Activated naive CD4-positive, alpha-beta T cell treated with anti-CD3 and anti-CD28 coated beads, Interleukin-2, amount 10 ng/mL, durations not matched to agents 7 days and 5 days (primary cell): ENCODE results near the gene MTREX.

Experiments
- CTCF ChIA-PET: fragments of 350-600 bp; sonication (Branson Sonifier 250); formaldehyde crosslinking; loops from one replicate; lab custom pipeline; 2021; ENCODE audit warnings: antibody characterized with exemption; lab: Charles Lee
- DNase-seq: peaks from one replicate; pipeline ENCODE4 v3.0.0-alpha.2; 2020
- H3K27ac Mint-ChIP-seq: one replicate; pipeline ENCODE4 v1.8.0; 2021; ENCODE audit warnings: mild to moderate bottlenecking, moderate library complexity, mixed read lengths
- H3K27me3 Mint-ChIP-seq: one replicate; pipeline ENCODE4 v1.8.0; 2021; ENCODE audit warnings: mild to moderate bottlenecking, mixed read lengths
- H3K36me3 Mint-ChIP-seq: one replicate; pipeline ENCODE4 v1.8.0; 2021; ENCODE audit warnings: mixed read lengths
- H3K4me1 Mint-ChIP-seq: one replicate; pipeline ENCODE4 v1.8.0; 2021; ENCODE audit warnings: mixed read lengths
- H3K4me3 Mint-ChIP-seq: one replicate; pipeline ENCODE4 v1.8.0; 2021; ENCODE audit warnings: mild to moderate bottlenecking, moderate library complexity, mixed read lengths
- H3K9me3 Mint-ChIP-seq: one replicate; pipeline ENCODE4 v1.8.0; 2021; ENCODE audit warnings: mixed read lengths

Gene MTREX

GRCh38 chr5:55338092-55338613, 30.4 kb downstream of the MTREX start:
- no peak for DNase-seq
- H3K4me3 Mint-ChIP-seq: no peak overlapping the region
- no peak overlapping the region for H3K27ac Mint-ChIP-seq
- H3K4me1 Mint-ChIP-seq: peaks cover 14% of the 10 kb centered on the region
- no peaks in the 10 kb centered on the region for H3K9me3 Mint-ChIP-seq
- H3K36me3 Mint-ChIP-seq: peaks cover 28% of the 10 kb centered on the region
- no peaks in the 10 kb centered on the region for H3K27me3 Mint-ChIP-seq
- CTCF ChIA-PET: no interaction called here

GRCh38 chr5:55338810-55339243, 31.0 kb downstream of the MTREX start:
- Mint-ChIP-seq H3K27me3 (no peaks in the 10 kb centered on the region), H3K4me3 (no peak overlapping the region), H3K36me3 (peaks cover 31% of the 10 kb centered on the region), H3K4me1 (peaks cover 14% of the 10 kb centered on the region), H3K27ac (peak overlapping the region; percentile 45), H3K9me3 (no peaks in the 10 kb centered on the region)
- no peak for DNase-seq
- CTCF ChIA-PET: interaction anchor here (0.6 kb wide), 1 partner anchor 855 kb away, joined by 3 read pairs; no protein-coding TSS in a partner anchor

GRCh38 chr5:55343107-55343506, 35.3 kb downstream of the MTREX start:
- peaks cover 47% of the 10 kb centered on the region for H3K36me3 Mint-ChIP-seq
- no peak overlapping the region for H3K4me3 Mint-ChIP-seq
- peaks cover 14% of the 10 kb centered on the region for H3K4me1 Mint-ChIP-seq
- no peak for DNase-seq
- H3K27me3 Mint-ChIP-seq: no peaks in the 10 kb centered on the region
- no peak overlapping the region for H3K27ac Mint-ChIP-seq
- CTCF ChIA-PET: interaction anchor here (0.6 to 2.7 kb wide), 6 partner anchors 11 to 349 kb away, joined by 3 to 14 read pairs (median 4); no protein-coding TSS in a partner anchor
- H3K9me3 Mint-ChIP-seq: peaks cover 3% of the 10 kb centered on the region

GRCh38 chr5:55343609-55344008, 35.8 kb downstream of the MTREX start:
- Mint-ChIP-seq H3K27ac (no peak overlapping the region), H3K36me3 (peaks cover 52% of the 10 kb centered on the region), H3K27me3 (no peaks in the 10 kb centered on the region), H3K4me1 (peaks cover 10% of the 10 kb centered on the region), H3K4me3 (no peak overlapping the region), H3K9me3 (peaks cover 3% of the 10 kb centered on the region)
- CTCF ChIA-PET: interaction anchor here (0.6 to 2.7 kb wide), 7 partner anchors 11 to 1071 kb away, joined by 3 to 14 read pairs (median 3); no protein-coding TSS in a partner anchor
- DNase-seq: no peak

GRCh38 chr5:55344392-55344992, 36.7 kb downstream of the MTREX start:
- Mint-ChIP-seq H3K36me3 (peaks cover 53% of the 10 kb centered on the region), H3K27me3 (no peaks in the 10 kb centered on the region), H3K4me1 (peaks cover 6% of the 10 kb centered on the region), H3K27ac (no peak overlapping the region), H3K4me3 (no peak overlapping the region), H3K9me3 (peaks cover 3% of the 10 kb centered on the region)
- CTCF ChIA-PET: interaction anchor here (0.9 to 2.7 kb wide), 2 partner anchors 347 to 357 kb away, joined by 3 to 14 read pairs; no protein-coding TSS in a partner anchor
- DNase-seq: peak; percentile 77

GRCh38 chr5:55345327-55345726, 37.5 kb downstream of the MTREX start:
- no peaks in the 10 kb centered on the region for H3K27me3 Mint-ChIP-seq
- CTCF ChIA-PET: interaction anchor here (0.7 kb wide), 1 partner anchor 17 kb away, joined by 3 read pairs; no protein-coding TSS in a partner anchor
- DNase-seq: no peak
- no peak overlapping the region for H3K4me3 Mint-ChIP-seq
- peaks cover 3% of the 10 kb centered on the region for H3K9me3 Mint-ChIP-seq
- peaks cover 58% of the 10 kb centered on the region for H3K36me3 Mint-ChIP-seq
- no peak overlapping the region for H3K27ac Mint-ChIP-seq
- H3K4me1 Mint-ChIP-seq: peaks cover 6% of the 10 kb centered on the region

- no peak for DNase-seq
- no peaks in the 10 kb centered on the region for H3K27me3 Mint-ChIP-seq
These were observed 40.0 kb downstream of the MTREX start for GRCh38 chr5:55347786-55348185.

GRCh38 chr5:55350754-55351153, 43.0 kb downstream of the MTREX start:
- peaks cover 3% of the 10 kb centered on the region for H3K9me3 Mint-ChIP-seq
- no peaks in the 10 kb centered on the region for H3K27me3 Mint-ChIP-seq
- no peak overlapping the region for H3K27ac Mint-ChIP-seq
- CTCF ChIA-PET: no interaction called here
- H3K36me3 Mint-ChIP-seq: peaks cover 57% of the 10 kb centered on the region
- H3K4me1 Mint-ChIP-seq: peaks cover 4% of the 10 kb centered on the region
- DNase-seq: no peak
- no peak overlapping the region for H3K4me3 Mint-ChIP-seq

More at GRCh38 chr5:55347786-55348185, 40.0 kb downstream of the MTREX start:
- CTCF ChIA-PET: interaction anchor here (2.2 kb wide), 1 partner anchor 344 kb away, joined by 6 read pairs; no protein-coding TSS in a partner anchor
- peaks cover 61% of the 10 kb centered on the region for H3K36me3 Mint-ChIP-seq
- no peak overlapping the region for H3K4me3 Mint-ChIP-seq
- peaks cover 6% of the 10 kb centered on the region for H3K4me1 Mint-ChIP-seq
- peaks cover 3% of the 10 kb centered on the region for H3K9me3 Mint-ChIP-seq
- H3K27ac Mint-ChIP-seq: no peak overlapping the region

GRCh38 chr5:55356896-55357295, 49.1 kb downstream of the MTREX start:
- H3K27ac Mint-ChIP-seq: no peak overlapping the region
- peaks cover 49% of the 10 kb centered on the region for H3K36me3 Mint-ChIP-seq
- no peak overlapping the region for H3K4me3 Mint-ChIP-seq
- no peaks in the 10 kb centered on the region for H3K4me1 Mint-ChIP-seq
- no peak for DNase-seq
- H3K27me3 Mint-ChIP-seq: no peaks in the 10 kb centered on the region
- CTCF ChIA-PET: interaction anchor here (0.5 kb wide), 1 partner anchor 160 kb away, joined by 3 read pairs; no protein-coding TSS in a partner anchor
- no peaks in the 10 kb centered on the region for H3K9me3 Mint-ChIP-seq

GRCh38 chr5:55360190-55360589, 52.4 kb downstream of the MTREX start:
- no peaks in the 10 kb centered on the region for H3K27me3 Mint-ChIP-seq
- H3K4me1 Mint-ChIP-seq: no peaks in the 10 kb centered on the region
- no peak for DNase-seq
- no peaks in the 10 kb centered on the region for H3K9me3 Mint-ChIP-seq
- no peak overlapping the region for H3K4me3 Mint-ChIP-seq
- CTCF ChIA-PET: interaction anchor here (1.4 kb wide), 1 partner anchor 9 kb away, joined by 3 read pairs; no protein-coding TSS in a partner anchor
- H3K27ac Mint-ChIP-seq: no peak overlapping the region
- peaks cover 33% of the 10 kb centered on the region for H3K36me3 Mint-ChIP-seq

GRCh38 chr5:55363856-55364255, 56.1 kb downstream of the MTREX start:
- Mint-ChIP-seq H3K4me1 (no peaks in the 10 kb centered on the region), H3K36me3 (peaks cover 31% of the 10 kb centered on the region), H3K4me3 (no peak overlapping the region), H3K9me3 (no peaks in the 10 kb centered on the region), H3K27ac (no peak overlapping the region), H3K27me3 (no peaks in the 10 kb centered on the region)
- DNase-seq: no peak
- CTCF ChIA-PET: no interaction called here

GRCh38 chr5:55364537-55365055, 56.8 kb downstream of the MTREX start:
- H3K4me1 Mint-ChIP-seq: no peaks in the 10 kb centered on the region
- H3K27me3 Mint-ChIP-seq: no peaks in the 10 kb centered on the region
- no peak overlapping the region for H3K4me3 Mint-ChIP-seq
- no peak for DNase-seq
- no peaks in the 10 kb centered on the region for H3K9me3 Mint-ChIP-seq
- H3K36me3 Mint-ChIP-seq: peaks cover 34% of the 10 kb centered on the region
- no peak overlapping the region for H3K27ac Mint-ChIP-seq
- CTCF ChIA-PET: no interaction called here

- Mint-ChIP-seq H3K27ac (no peak overlapping the region), H3K4me1 (no peaks in the 10 kb centered on the region), H3K27me3 (no peaks in the 10 kb centered on the region), H3K4me3 (no peak overlapping the region), H3K36me3 (peaks cover 60% of the 10 kb centered on the region), H3K9me3 (peaks cover 12% of the 10 kb centered on the region)
- CTCF ChIA-PET: interaction anchor here (1.4 kb wide), 1 partner anchor 11 kb away, joined by 3 read pairs; no protein-coding TSS in a partner anchor
- no peak for DNase-seq
These were observed 62.6 kb downstream of the MTREX start for GRCh38 chr5:55370291-55370925.

- Mint-ChIP-seq H3K36me3 (peaks cover 66% of the 10 kb centered on the region), H3K4me1 (no peaks in the 10 kb centered on the region), H3K4me3 (no peak overlapping the region), H3K9me3 (peaks cover 13% of the 10 kb centered on the region), H3K27me3 (no peaks in the 10 kb centered on the region), H3K27ac (no peak overlapping the region)
- no peak for DNase-seq
- CTCF ChIA-PET: interaction anchor here (1.0 kb wide), 1 partner anchor 35 kb away, joined by 3 read pairs; no protein-coding TSS in a partner anchor
These were observed 63.4 kb downstream of the MTREX start for GRCh38 chr5:55371145-55371544.
